ENCODE results near the gene HOXB5.

The HOXB5 gene

GRCh38 chr17:48571024-48571818 lies 22.4 kb downstream of the HOXB5 start:
- DNase-seq = no peak

- no peak for DNase-seq
Observed at GRCh38 chr17:48570325-48571023, 23.1 kb downstream of the HOXB5 start.

- no peak for DNase-seq
Observed at GRCh38 chr17:48569674-48570324, 23.8 kb downstream of the HOXB5 start.

GRCh38 chr17:48569240-48569582 lies 24.4 kb downstream of the HOXB5 start:
- DNase-seq = no peak

GRCh38 chr17:48568499-48569239 lies 24.9 kb downstream of the HOXB5 start:
- no peak for DNase-seq

GRCh38 chr17:48567646-48568354 lies 25.8 kb downstream of the HOXB5 start:
- DNase-seq = no peak

- no peak for DNase-seq
Observed at GRCh38 chr17:48567209-48567608, 26.4 kb downstream of the HOXB5 start.

- DNase-seq = no peak
Observed at GRCh38 chr17:48566717-48567116, 26.9 kb downstream of the HOXB5 start.

GRCh38 chr17:48565925-48566710 lies 27.5 kb downstream of the HOXB5 start:
- no peak for DNase-seq

GRCh38 chr17:48565022-48565554 lies 28.5 kb downstream of the HOXB5 start:
- DNase-seq = no peak

- DNase-seq = no peak
Observed at GRCh38 chr17:48564188-48565021, 29.2 kb downstream of the HOXB5 start.

GRCh38 chr17:48563867-48564187 lies 29.8 kb downstream of the HOXB5 start:
- no peak for DNase-seq

GRCh38 chr17:48563385-48563838 lies 30.2 kb downstream of the HOXB5 start:
- no peak for DNase-seq

- DNase-seq = no peak
Observed at GRCh38 chr17:48562934-48563333, 30.6 kb downstream of the HOXB5 start.

- no peak for DNase-seq
Observed at GRCh38 chr17:48561884-48562810, 31.4 kb downstream of the HOXB5 start.

GRCh38 chr17:48559840-48560817 lies 33.5 kb downstream of the HOXB5 start:
- no peak for DNase-seq

GRCh38 chr17:48559122-48559839 lies 34.3 kb downstream of the HOXB5 start:
- no peak for DNase-seq

GRCh38 chr17:48558831-48559121 lies 34.8 kb downstream of the HOXB5 start:
- DNase-seq = no peak
